COR-L47 (cell line): ENCODE measurements around the gene HS3ST2.
"Not testable (repeated sequence)": the region's sequence is repeated elsewhere in the genome, so short reads cannot be mapped to it uniquely, and the experiment has no call there.

Experiments
- DNase-seq: peaks from one replicate; lab custom pipeline; 2025; lab: John Stamatoyannopoulos, UW

HS3ST2 gene

DNA sequence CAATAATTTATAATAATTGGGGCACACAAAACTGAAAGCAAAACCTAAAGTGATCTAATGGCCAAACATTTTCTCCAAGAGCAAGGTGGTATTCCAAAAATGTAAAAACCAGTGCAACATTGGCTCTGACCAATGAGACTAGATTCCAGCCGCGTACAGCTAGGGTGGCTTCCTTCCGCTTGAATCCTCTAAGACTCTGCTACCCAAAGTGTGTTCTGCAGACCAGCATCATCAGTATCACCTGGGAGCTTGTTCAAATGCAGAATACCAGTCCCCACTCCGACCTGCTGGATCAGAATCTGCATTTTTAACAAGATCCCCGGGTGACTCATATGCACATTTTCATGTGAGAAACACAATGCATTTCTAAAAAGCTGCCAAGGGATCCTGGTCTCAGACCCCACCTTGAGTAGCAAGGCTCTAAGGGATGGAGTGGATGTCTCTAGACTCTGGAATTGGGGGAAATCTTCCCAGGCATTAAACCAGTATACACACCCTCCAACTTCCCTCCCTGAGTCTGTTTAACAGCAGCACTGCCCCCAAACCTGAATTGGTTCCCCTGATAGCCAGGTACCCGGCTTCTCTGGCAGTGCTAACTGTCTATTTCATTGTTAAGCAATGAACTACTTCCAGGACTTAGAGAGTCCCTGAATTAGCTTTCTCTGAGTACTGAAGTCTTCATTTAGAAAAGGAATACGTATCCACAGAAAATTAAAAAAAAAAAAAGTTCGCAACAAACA lies 118.2 kb downstream of the HS3ST2 start:
- no peak for DNase-seq

DNA sequence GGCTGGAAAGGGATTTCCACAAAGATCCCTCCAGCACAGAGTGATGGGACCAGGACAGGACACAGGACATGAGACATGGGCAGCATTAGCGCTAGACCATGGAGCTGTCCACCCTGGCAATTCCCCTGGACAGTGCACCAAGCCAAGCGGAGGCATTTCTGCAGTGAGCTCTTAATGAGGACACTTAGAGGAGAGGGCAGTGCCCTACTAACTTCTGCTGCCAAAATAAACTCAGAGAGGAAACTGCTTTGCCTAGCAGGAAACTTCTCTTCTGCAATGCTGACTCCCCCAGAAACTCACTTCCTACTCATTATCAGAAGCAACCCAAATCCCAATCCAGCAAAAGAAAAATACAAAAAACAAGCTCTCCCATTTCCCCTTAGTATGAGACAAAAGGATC lies 119.2 kb downstream of the HS3ST2 start:
- no peak for DNase-seq

DNA sequence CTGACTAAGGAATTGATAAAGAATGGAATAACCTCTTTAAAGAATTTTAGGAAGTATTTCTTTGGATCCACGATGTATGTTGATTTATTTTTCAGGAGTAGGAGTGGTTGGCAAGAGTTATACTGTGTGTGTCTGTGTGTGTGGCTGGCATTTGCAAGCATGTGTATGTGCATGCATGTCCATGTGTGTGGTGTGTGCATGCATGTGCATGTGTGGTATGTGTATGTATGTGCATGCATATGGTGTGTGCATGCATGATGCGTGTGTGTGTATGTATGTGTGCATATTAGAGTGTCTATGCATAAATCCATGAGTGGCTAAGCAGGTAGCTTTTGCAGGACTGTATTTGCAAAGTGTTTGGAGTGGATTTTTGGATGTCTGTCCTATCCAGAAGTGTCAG lies 120.8 kb downstream of the HS3ST2 start:
- DNase-seq = no peak

DNA sequence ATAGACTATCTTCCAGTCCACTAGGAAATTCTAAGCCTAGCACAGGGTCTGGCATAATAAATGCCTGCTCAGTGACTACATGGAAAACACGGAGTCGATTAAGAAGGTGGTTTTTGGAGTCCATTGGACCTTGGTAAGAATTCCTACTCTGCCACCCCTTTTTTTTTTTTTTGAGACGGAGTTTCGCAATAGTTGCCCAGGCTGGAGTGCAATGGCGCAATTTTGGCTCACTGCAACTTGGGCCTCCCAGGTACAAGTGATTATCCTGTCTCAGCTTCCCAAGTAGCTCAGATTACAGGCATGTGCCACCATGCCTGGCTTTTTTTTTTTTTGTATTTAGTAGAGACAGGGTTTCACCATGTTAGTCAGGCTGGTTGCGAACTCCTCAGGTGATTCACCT lies 123.2 kb downstream of the HS3ST2 start:
- DNase-seq = no peak

DNA sequence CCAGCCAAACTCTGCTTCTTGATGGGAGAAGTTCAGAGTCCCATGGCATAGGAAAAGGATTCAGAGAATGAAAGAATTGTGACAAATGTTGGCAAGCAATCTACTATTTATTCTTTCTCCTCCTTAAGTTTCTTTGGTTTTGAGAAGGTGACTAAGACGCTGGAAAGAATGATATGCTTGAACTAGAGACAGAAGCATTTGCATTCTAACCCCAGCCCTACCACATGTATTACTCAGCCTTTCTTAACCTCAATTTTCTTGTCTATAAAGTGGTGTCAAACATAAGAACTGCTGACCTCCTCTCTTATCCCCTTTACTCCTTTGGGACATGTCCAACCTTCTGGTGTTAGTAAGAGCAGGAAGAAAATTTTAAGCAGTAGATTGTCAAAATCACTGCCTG lies 124.7 kb downstream of the HS3ST2 start:
- no peak for DNase-seq

DNA sequence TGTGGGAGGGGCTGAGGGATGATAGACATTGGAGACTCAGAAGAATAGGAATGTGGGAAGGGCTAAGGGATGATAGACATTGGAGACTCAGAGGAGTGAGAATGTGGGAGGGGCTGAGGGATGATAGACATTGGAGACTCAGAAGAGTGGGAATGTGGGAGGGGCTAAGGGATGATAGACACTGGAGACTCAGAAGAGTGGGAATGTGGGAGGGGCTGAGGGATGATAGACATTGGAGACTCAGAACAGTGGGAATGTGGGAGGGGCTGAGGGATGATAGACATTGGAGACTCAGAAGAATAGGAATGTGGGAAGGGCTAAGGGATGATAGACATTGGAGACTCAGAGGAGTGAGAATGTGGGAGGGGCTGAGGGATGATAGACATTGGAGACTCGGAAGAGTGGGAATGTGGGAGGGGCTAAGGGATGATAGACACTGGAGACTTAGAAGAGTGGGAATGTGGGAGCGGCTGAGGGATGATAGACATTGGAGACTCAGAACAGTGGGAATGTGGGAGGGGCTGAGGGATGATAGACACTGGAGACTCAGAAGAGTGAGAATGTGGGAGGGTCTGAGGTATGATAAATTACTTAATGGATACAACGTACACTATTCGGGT lies 125.9 kb downstream of the HS3ST2 start:
- DNase-seq = not testable (repeated sequence)

DNA sequence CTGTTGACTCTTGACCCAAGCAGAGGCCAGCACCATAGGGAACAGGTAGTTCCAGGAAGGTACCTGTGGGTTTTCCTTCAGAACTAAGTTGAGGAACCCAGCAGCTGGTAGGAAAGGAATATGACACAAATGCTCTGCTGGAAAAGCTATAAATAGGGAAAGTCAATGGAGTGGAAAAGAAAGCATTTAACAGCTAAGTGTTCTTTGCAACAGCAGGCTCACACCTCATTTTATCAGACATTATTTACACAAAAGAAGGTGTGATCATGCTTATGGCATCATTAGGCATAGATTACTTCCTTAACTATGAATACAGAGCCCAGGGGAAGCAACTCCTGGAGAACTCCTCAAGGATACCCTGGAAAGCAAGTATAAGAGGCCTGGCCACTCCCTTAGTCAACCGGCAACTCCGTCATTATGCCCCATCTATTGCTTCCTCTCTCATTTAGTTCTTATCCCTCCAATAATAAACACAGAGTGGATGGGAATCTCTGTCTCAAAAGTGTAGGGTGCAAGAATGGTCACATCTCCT lies 128.1 kb downstream of the HS3ST2 start:
- no peak for DNase-seq

DNA sequence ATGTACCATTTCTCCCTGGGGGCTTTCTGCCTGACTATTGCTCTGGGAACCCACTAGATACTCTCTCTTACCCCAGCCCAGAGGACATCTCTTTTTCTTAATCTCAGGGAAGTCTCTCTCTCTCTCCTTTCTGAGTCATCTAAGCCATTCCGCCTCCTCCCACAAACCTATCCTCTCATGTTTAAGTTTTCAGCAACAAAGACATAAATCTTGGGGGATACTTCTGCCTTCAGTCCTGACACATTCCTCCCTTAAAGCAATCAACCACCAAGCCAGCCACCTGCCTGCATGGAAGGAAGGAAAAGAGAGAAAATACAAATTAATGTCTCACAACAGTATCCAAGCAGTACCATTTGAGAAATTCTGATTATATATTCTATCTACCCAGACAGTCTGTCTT lies 128.8 kb downstream of the HS3ST2 start:
- DNase-seq = no peak

DNA sequence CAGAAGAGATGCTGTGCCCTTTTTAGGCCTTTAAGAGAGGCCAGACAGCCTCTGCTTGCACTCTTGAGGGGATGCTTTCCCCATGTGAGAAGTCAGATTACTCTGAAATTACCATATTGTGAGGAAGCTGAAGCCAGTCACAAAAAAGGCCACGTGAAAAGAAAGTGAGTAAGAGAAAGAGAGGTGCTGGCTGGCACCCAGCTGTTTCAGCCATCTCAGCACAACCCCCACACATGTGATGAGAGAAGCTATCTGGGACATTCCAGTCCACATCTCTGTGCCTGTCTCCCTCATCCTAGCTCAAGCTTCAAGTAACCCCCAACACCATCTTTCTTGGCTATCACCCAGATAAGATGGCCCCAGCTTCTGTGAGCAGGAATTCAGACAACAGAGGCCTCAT lies 131.4 kb downstream of the HS3ST2 start:
- no peak for DNase-seq

DNA sequence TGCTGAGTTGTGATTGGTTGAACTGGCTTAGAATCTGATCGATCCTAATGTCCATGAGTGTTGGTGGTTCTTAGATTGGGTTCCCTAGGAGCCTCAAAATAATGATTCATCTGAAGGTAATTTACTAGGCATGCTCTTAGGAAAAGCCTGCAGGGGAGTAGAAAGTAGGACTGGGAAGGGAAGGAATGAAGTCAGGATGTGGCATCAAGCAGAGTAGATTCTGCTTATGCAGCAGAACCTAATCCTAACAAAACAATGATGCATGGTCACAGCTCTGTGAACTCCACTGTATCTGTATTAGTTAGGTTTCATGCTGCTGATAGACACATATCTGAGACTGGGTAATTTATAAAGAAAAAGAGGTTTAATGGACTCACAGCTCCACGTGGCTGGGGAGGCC lies 132.5 kb downstream of the HS3ST2 start:
- no peak for DNase-seq

DNA sequence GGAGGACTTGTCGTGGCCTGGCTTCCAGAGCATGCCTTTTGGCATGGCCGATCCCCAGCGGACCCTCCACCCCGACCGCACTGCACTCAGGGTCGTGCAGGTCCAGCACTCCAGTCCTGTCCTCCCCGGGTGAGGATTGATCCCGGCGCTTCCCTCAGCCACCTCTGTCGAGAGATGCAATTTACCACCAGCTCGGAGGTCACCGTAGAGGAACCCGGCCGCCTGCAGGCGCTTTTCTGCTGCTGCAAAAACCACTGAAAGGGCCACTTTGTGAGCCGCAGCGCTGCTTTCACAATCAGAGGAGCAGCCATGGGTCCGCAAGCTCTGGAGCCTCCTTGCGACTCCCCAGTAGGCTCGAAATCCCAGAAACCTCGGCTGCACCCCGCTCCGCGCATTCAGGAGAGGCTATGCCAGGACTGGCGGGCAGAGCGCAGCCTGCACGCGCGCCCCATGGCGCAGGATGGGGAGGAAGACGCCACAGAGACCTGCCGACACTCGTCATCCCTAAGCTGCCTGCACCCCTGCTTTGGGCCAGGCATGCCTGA lies 134.2 kb downstream of the HS3ST2 start:
- DNase-seq = no peak

DNA sequence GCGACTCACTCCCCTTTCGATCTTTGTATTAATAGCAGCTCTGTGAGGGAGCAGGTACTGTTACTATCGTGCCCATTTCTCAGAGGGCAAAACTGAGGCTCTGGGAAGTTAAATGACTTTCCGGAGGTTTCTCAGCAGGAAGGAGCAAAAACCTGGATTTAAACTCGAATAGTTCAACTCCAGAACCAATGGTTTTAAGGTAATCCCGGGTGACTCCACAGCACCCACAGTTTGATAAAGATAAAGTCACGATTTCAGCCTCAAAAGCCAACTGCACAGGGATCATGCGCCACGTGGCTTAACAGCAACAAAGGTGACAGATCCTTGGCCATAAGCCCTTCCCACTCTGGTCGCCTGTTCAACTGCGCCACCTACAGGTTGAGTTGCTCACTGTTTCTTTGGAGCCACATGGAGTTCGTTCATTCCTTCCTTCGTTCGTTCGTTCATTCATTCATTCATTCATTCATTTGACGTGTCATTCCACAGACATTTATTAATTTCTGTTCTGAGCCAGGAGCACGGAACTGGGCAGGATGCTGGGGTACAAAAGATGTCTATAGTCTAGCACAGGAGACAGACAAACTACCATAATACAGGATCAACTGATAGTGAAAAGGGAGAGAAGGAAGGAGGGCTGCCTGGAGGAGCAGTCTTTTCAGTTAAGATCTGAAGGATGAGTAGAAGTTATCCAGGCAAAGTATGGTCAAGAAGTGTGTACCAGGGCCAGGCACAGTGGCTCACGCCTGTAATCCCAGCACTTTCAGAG lies 134.8 kb downstream of the HS3ST2 start:
- no peak for DNase-seq

DNA sequence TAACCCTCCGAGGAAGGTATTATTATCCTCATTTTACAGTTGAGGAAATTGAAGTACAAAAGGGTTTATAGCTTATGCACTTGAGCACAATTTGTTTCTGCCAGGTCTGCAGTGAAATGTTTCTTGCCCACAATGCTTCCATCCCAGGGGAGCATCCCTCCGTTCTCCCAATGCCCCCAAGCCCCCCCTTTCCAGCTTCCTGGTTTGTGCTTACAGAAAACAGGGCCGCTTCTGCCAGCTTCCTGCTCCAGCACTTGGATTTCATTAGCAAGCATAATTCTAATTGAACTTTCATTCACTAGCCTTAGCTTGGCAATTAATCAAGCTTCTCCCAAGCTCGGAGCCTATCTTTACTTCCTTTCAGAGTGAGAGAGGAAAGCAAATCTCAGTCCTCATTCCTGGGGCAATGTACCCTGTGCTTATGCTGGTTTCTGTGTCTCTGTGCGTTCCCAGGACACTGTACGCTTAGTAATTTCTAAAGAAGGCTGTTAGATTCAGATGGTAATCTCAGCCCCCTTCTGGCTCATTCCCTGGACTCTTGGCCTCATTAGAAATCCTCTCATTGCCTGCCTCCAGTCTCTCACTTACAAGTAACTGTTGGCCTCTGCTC lies 141.6 kb downstream of the HS3ST2 start:
- DNase-seq = no peak

DNA sequence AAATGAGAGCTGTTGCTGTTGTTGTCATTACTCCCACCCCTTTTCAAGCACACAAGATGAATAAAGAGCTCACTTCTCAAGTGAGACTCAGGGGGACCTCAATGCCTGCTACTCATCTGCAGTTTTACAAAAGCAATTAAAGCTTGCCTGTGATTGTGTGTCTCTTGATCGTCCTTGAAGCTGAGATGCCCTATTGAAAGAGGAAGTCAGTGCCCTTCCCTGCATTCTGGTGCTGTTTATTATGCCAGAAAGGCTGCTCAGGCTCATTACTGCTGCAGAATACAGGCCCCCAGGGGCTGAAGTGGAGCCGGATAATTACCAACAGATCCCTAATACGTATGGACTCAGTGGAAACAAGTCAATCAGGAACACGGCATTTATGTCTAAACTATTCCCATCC lies 147.2 kb downstream of the HS3ST2 start:
- DNase-seq = no peak

DNA sequence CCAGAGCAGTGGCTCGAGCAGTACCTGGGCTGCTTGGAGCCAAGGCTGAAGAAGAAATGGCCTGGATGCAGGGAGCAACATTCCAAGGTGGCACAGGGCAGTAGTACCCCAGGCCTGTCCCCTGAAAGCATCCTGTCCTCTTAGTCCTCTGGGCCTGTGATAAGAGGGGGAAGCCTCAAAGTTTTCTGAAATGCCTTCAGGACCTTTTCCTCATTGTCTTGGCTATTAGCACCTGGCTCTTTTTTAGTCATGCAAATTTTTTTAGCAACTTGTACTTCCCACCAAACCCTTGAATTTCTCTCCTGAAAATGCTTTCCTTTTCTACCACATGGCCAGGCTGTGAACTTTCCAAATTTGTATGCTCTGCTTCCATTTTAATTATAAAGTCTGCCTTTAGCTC lies 148.9 kb downstream of the HS3ST2 start:
- no peak for DNase-seq
